NCI-H2227 treated with DMSO at 0.1 percent for 48 hours (cell line): ENCODE measurements around the gene ADORA1.

Source experiments
- DNase-seq: peaks from one replicate; lab custom pipeline; 2025; lab: John Stamatoyannopoulos, UW

The ADORA1 gene

GRCh38 chr1:203186446-203187303 lies 59.1 kb downstream of the ADORA1 start, which contains the start of gene CHI3L1:
TSS of gene CHI3L1 (minus strand) at chr1:203186704. CDS start at chr1:203186623, 81 bp downstream.
- no peak for DNase-seq

- DNase-seq = no peak
Observed at GRCh38 chr1:203187304-203187685, 59.8 kb downstream of the ADORA1 start.

DNA sequence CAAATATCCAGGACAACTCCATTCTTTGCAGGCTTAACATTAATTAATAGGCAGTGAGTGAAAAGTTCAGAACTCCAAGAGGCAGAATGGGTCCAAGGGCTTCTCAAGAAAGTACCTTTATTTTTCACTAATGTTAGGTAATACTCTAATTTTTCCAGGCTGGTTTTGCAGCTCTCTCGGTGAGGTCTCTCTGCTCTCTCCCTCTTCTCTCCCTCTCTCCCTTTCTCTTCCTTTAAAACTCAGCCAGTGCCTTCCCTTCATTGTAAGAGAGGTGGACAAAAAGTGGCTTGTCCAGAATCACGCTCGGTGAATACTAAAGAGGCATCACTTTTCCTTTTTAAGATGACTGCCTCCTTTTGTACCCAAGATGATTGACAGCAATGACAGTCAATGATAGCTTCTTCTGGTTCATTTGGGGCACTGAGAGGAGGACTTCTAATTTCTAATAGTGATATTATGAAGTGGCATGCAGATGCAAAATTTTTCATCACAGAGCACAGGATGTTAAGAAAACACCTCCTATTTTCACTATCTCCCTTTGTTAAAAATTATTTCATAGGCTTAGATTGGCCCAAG lies 60.3 kb downstream of the ADORA1 start:
- DNase-seq = no peak

DNA sequence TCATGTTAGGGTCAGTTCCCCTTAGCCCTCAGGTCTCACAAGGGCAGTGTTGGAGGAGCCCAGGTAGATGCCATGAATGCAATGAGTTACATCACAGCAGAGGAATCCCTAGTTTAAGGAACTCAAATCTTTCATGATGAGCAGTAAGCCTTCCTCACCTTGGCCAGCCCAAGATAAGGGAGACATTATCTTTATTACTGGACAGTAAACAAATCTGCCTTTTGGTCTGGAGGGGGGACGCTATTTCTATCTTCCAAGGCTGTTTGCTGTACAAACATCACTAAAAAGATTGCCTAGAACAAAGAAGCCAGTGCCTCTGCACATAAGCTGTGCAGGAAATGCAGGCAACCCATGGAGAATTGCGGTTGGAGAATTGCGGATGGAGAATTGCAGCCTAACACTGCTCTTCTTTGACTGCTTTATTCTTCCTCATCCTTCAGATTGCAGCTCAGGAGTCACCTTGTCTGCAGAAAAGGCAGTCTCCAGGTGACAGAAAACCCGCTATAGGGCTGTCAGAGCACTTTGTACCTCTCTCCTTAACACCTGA lies 61.2 kb downstream of the ADORA1 start:
- no peak for DNase-seq

GRCh38 chr1:203189951-203190352 lies 62.4 kb downstream of the ADORA1 start:
- DNase-seq = no peak

DNA sequence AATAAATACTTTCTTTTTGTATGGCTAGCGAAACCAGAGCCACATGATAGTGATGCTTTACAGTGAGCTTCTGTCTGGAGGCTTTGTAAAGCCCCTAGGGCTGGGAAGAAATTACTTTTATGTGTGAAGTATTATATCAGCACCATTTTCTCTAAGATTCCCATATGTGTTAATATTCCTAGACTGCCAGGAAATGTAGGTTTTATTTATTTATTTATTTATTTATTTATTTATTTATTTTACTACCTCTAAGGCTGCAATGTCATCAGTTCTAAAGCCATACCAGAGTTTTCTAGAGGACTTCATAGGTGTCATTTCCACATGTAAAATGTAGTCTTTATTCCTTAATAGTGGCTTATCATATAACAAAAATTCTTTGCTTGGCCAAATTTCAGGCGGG lies 63.4 kb downstream of the ADORA1 start:
- DNase-seq = no peak

GRCh38 chr1:203196371-203196770 lies 68.8 kb downstream of the ADORA1 start:
- no peak for DNase-seq

GRCh38 chr1:203197625-203198024 lies 70.1 kb downstream of the ADORA1 start:
- no peak for DNase-seq

DNA sequence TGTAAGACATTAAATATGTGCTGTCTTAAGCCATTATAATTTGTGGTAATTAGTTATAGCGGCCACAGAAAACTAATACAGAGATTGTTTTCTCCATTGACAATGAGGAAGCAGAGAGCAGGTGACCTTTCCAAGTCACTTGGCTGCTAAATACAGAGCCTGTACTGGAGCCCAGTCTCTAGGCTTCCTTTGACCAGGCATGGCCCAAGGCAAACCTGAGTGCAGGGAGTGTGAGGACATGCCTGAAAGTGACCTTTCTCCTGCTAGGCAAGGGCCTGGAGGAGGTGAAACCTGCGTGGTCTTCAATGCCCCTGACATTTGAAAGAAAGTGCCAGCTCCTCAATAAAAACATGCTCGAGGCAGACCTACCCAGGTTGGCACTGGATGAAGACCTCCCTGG lies 71.5 kb downstream of the ADORA1 start:
- no peak for DNase-seq

DNA sequence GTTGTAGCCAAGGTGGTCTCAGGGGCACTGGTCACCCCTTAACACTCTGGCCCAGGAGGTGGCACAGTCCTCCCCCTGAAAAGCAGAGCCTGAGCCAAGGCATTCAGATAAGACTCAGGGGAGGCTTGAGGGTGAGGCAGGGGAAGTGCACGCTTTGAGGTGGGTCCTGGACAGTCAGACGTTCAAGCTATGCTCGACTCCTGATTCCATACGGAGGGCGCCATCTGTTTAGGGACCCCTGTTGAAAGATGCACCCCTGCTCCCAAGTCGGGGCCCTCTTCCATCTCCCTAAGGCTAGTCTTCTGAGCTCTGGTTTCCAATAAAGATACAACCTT lies 71.9 kb downstream of the ADORA1 start:
- no peak for DNase-seq

DNA sequence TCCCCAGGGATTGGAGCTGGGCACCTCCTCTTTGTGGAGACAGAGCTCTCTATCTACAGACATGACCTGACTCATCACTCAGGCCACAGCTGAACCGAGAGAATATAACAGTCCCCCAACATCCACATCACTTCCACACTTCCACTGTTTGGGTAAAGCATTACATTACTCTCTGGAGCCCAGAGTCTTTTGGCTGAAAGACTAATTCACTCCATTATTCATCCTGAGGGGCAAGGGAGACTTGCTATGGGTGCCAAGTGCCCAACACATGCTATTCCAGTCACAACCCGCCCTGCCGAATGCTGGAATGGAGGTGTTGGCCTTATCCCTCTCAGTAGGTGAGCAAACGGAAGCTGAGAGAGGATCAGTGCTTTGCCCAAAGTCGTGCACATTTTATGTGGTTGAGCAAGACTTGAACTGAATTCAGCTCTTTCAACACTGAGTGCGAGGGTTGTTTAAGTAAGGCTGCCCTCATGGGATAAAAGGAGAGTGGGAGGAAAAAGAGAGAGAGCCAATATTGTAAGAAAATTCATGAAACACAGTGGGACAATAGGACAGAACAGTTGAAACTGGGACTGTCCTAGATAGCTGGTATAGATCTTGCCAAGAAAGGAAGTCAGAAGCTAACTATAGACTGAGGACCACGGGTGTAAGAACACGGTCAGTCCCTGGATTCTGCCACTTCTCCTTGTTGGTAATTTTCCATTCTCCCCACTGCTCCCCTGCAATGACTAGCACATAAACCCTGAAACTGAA lies 72.5 kb downstream of the ADORA1 start:
- no peak for DNase-seq

GRCh38 chr1:203200916-203201315 lies 73.4 kb downstream of the ADORA1 start:
- DNase-seq = no peak

DNA sequence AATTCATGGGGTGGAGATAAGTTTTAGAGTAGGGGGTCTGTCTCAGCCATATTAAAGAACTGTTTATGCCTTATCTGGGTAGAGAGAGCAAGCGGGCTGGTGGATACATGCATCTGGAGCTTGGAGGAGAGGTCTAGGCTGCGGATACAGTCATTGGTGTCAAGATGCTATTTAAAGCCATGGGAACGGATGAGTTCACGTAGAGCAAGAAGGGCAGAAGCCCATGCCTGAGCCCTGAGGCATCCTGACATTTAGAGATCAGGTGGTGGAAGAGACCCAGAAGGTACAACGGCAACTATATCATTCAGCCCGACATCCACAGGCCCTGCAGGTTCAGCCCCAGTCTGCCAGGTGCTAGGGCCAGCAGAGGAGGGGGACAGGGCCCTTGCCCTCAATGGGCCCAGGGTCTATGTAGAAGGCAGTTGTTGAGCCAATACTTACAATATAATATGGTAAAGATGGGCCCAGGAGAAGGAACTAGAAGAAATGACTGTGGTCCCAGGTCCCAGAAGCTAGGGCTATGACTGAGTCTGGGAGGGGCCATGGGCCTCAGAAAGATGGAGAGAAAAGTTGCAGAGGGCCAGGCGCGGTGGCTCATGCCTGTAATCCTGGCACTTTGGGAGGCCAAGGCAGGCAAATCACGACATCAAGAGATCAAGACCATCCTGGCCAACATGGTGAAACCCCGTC lies 74.1 kb downstream of the ADORA1 start:
- DNase-seq = no peak

GRCh38 chr1:203202431-203203245 lies 75.1 kb downstream of the ADORA1 start:
- no peak for DNase-seq

DNA sequence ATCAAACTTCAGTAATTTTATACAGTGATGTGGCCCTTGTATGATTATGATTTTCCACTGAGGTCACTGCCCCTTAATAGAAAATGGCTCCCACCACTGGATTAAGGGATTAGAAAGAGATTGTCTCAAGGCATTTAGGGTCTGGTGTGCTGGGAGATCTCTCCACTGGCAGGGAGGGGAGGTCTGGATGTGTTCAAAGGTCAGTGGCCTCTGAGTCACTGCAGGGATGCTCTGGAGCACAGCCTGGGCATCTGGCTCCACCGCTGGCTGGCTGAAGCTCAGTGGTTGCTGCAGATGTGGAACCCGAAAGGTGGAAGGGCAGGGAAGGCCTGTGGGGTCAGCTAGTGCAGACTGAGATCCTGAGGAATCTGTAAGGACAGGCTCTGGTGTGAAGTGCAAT lies 77.2 kb downstream of the ADORA1 start:
- DNase-seq = no peak

DNA sequence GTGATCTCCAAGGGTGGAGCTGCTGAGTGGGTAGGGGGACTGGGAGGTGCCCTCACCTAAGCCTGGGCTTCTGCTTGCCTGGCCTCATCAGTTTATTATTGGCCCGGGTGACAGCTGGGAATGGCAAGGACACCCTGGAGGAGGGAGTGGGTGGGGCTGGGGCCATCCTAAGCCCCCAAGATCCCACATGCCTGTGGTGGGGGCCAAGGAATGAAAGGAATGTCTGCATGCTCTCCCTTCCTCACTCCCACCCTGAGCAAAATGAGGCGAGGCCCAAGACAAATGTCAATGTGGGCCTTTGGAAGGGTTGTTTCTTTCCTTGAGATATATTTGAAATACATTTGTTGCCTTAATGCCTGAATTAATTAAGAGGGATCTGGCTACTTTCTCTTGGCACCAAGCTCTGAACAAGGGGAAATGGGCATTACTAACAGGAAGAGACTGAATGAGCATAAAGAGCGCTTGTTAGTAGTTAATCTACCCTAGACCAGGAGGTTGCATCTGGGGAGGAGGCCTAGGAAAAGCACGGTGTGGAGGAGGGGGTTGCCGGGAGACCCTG lies 78.7 kb downstream of the ADORA1 start:
- no peak for DNase-seq

GRCh38 chr1:203207751-203208150 lies 80.2 kb downstream of the ADORA1 start:
- DNase-seq = no peak

DNA sequence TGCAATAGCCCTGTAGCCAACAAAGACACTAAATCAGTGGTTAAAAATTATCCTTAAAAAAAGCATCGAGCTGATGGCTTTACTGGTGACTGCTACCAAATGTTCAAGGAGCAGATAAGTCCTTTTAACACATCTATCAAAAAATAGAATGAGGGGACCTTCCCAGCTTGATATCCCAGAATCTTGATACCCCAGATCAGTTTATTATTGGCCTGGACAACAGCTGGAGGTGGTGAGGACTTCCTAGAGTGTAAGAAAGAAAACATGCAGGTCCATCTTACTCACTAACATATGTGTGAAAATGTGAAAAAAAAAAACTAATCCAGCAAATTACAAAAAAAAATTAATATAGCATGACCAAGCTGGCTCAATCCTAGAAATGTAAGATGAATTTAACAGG lies 80.7 kb downstream of the ADORA1 start:
- no peak for DNase-seq

DNA sequence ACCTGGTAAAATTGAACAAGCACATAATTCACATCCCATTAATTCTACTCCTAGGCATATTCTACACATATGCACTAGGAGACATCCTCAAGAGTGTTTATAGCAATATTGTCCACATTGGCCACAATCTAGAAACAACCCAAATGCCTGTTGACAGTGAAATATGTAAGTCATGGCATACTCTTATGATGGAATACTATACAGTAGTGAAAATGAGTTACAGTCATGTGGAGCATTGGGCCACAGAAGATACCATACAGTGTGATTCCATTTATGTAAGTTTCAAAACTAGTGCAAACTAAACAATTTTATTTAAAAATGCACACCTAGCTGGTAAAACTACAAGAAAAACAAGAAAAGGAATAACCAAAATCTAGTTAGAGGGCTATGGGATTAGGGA lies 82.8 kb downstream of the ADORA1 start:
- no peak for DNase-seq

GRCh38 chr1:203210988-203211387 lies 83.5 kb downstream of the ADORA1 start:
- DNase-seq = no peak

DNA sequence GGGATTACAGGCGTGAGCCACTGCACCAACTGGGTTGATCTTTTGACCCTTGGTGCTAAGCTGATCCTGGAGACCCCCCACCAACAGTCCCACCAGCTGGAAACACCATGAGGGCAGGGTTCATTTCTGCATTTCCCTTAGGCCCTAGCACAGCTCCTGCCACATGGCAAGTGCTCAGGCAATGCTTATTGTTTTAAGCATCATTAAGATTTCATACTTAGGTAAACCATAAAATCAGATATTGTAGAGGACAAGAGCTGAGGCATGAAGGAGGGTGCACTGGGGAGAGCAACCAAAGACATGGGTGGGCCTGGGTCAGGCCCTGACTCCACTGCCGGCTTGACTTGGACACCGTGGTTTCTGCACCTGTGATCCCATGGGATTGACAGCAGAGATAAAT lies 84.3 kb downstream of the ADORA1 start:
- no peak for DNase-seq
